Measurements from ENCODE around the gene CRB1.

Gene CRB1

DNA sequence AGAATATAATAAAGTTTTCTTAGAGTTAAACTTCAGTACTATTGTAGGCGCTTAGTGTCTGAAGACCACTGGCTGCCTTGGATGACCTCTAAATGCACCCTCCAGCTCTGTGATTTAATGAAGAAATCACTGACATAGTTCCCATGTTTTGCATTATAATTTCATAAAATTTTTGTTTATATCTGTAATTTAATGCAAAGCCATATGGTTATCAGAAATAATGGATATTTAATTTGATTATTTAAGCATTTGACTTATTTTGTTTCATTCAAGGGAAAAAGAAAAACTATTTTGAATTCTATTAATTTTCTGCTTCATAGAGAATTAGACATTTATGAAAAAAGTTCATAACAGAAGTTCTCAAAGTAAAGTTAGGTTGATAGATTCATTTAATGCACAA is 18.6 kb downstream of the CRB1 start:
- no peak for DNase-seq (ENCODE audit: low spot score)
- Histone ChIP-seq H2AFZ (ENCODE audit: low read length) (no peak overlapping the region), H3K27ac (replicated peaks; ENCODE audit: low read length) (no peak overlapping the region), H2AK5ac (ENCODE audit: low read depth, low read length) (no peak overlapping the region), H3K4me2 (ENCODE audit: insufficient read depth, low read length, poor library complexity, severe bottlenecking) (no peak overlapping the region), H3K9me3 (replicated peaks in 1 of 2; ENCODE audit: control insufficient read depth in 2 of 2, insufficient read depth in 1 of 2, low read depth in 1 of 2, low read length in 2 of 2) (no peaks in the 10 kb centered on the region), H3K14ac (ENCODE audit: low read length) (no peak overlapping the region), H4K8ac (ENCODE audit: low read depth, low read length) (no peak overlapping the region), H4K91ac (ENCODE audit: low read depth, low read length, poor library complexity) (no peak overlapping the region), H2BK12ac (ENCODE audit: low read length) (no peak overlapping the region), H3K79me1 (ENCODE audit: low read depth, low read length) (peaks cover 2% of the 10 kb centered on the region), H2BK120ac (ENCODE audit: low read depth, low read length) (no peak overlapping the region), H3K18ac (ENCODE audit: low read length) (no peak overlapping the region), H3K4me3 (ENCODE audit: low read length in 2 of 2) (no peak overlapping the region), H3K27me3 (ENCODE audit: control insufficient read depth in 3 of 3, insufficient read depth in 3 of 3, low read depth in 1 of 3, low read length in 3 of 3) (no peaks in the 10 kb centered on the region), H3K36me3 (replicated peaks in 1 of 2; ENCODE audit: control insufficient read depth in 2 of 2, insufficient read depth in 2 of 2, low read length in 2 of 2) (no peaks in the 10 kb centered on the region), H2BK5ac (ENCODE audit: low read length) (no peak overlapping the region), H3K9ac (ENCODE audit: low read depth, low read length, poor library complexity) (no peak overlapping the region), H2BK15ac (ENCODE audit: low read length) (no peak overlapping the region), H3K4me1 (ENCODE audit: control insufficient read depth in 2 of 2, insufficient read depth in 1 of 2, low read depth in 1 of 2, low read length in 2 of 2) (no peaks in the 10 kb centered on the region), H3K4ac (ENCODE audit: low read length) (no peak overlapping the region), H3K23ac (ENCODE audit: low read depth, low read length, poor library complexity) (no peak overlapping the region)
- WGBS, 2 donors (ENCODE audit: extremely low coverage in 2 of 2, insufficient read length in 2 of 2, insufficient replicate concordance in 1 of 2): no CpG with 5 or more reads among the region's 1 CpG

DNA sequence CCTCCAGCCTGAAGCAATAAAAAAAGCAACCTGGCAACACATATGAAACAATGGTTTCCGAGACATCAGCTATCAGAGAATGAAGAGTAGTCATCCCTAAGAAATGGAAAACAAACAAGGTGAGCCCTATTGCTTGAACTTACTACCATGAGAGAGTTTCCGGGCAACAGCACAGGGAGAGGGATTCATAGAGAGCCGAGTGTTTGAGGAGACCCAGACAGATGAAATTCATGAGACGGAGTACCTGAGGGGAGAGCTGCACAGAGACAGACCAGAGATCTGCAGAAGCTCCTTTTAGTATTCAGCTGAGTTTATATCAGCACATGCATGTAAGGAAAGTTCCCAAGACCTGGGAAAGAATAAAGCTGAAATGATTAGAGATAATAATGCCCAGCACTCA is 19.8 kb downstream of the CRB1 start:
- Histone ChIP-seq H2BK120ac (ENCODE audit: low read depth, low read length) (no peak overlapping the region), H2BK15ac (ENCODE audit: low read length) (no peak overlapping the region), H4K91ac (ENCODE audit: low read depth, low read length, poor library complexity) (no peak overlapping the region), H3K36me3 (replicated peaks in 1 of 2; ENCODE audit: control insufficient read depth in 2 of 2, insufficient read depth in 2 of 2, low read length in 2 of 2) (no peaks in the 10 kb centered on the region), H4K8ac (ENCODE audit: low read depth, low read length) (no peak overlapping the region), H3K79me1 (ENCODE audit: low read depth, low read length) (peaks cover 2% of the 10 kb centered on the region), H3K4ac (ENCODE audit: low read length) (no peak overlapping the region), H2AFZ (ENCODE audit: low read length) (no peak overlapping the region), H3K9ac (ENCODE audit: low read depth, low read length, poor library complexity) (no peak overlapping the region), H3K27ac (replicated peaks; ENCODE audit: low read length) (no peak overlapping the region), H3K14ac (ENCODE audit: low read length) (no peak overlapping the region), H3K4me2 (ENCODE audit: insufficient read depth, low read length, poor library complexity, severe bottlenecking) (no peak overlapping the region), H3K18ac (ENCODE audit: low read length) (no peak overlapping the region), H3K4me3 (ENCODE audit: low read length in 2 of 2) (no peak overlapping the region), H3K23ac (ENCODE audit: low read depth, low read length, poor library complexity) (no peak overlapping the region), H3K9me3 (replicated peaks in 1 of 2; ENCODE audit: control insufficient read depth in 2 of 2, insufficient read depth in 1 of 2, low read depth in 1 of 2, low read length in 2 of 2) (no peaks in the 10 kb centered on the region), H3K4me1 (ENCODE audit: control insufficient read depth in 2 of 2, insufficient read depth in 1 of 2, low read depth in 1 of 2, low read length in 2 of 2) (no peaks in the 10 kb centered on the region), H2BK5ac (ENCODE audit: low read length) (no peak overlapping the region), H2BK12ac (ENCODE audit: low read length) (no peak overlapping the region), H3K27me3 (ENCODE audit: control insufficient read depth in 3 of 3, insufficient read depth in 3 of 3, low read depth in 1 of 3, low read length in 3 of 3) (no peaks in the 10 kb centered on the region), H2AK5ac (ENCODE audit: low read depth, low read length) (no peak overlapping the region)
- no CpG with 5 or more reads among the region's 4 CpGs for WGBS, 2 donors (ENCODE audit: extremely low coverage in 2 of 2, insufficient read length in 2 of 2, insufficient replicate concordance in 1 of 2)
- no peak for DNase-seq (ENCODE audit: low spot score)

DNA sequence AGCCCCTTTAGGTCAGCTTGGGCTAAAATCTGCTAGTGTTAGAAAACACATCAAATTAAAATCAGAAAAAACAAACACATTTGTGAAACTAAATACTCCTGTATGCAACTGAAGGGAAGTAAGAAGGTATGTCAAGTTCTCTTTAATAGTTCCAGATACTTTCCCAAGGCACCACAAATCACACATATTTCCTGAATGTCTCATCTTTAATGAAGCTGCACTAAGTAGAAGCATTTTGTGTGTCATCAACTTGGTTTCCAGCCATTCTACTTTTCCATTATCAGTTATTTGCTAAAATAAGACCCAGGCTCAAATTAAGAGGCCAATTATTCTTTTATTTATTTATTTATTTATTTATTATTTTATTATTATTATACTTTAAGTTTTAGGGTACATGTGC is 34.7 kb downstream of the CRB1 start:
- Histone ChIP-seq H2BK120ac (ENCODE audit: low read depth, low read length) (no peak overlapping the region), H3K14ac (ENCODE audit: low read length) (no peak overlapping the region), H2BK15ac (ENCODE audit: low read length) (no peak overlapping the region), H3K9ac (ENCODE audit: low read depth, low read length, poor library complexity) (no peak overlapping the region), H3K79me1 (ENCODE audit: low read depth, low read length) (no peaks in the 10 kb centered on the region), H2BK12ac (ENCODE audit: low read length) (no peak overlapping the region), H3K9me3 (replicated peaks in 1 of 2; ENCODE audit: control insufficient read depth in 2 of 2, insufficient read depth in 1 of 2, low read depth in 1 of 2, low read length in 2 of 2) (no peaks in the 10 kb centered on the region), H3K4me1 (ENCODE audit: control insufficient read depth in 2 of 2, insufficient read depth in 1 of 2, low read depth in 1 of 2, low read length in 2 of 2) (peaks cover 0 to 25% of the 10 kb centered on the region in 2 donors), H4K8ac (ENCODE audit: low read depth, low read length) (no peak overlapping the region), H3K18ac (ENCODE audit: low read length) (no peak overlapping the region), H3K4me2 (ENCODE audit: insufficient read depth, low read length, poor library complexity, severe bottlenecking) (no peak overlapping the region), H3K27ac (replicated peaks; ENCODE audit: low read length) (no peak overlapping the region), H3K4me3 (ENCODE audit: low read length in 2 of 2) (no peak overlapping the region), H4K91ac (ENCODE audit: low read depth, low read length, poor library complexity) (no peak overlapping the region), H3K36me3 (replicated peaks in 1 of 2; ENCODE audit: control insufficient read depth in 2 of 2, insufficient read depth in 2 of 2, low read length in 2 of 2) (no peaks in the 10 kb centered on the region), H2AK5ac (ENCODE audit: low read depth, low read length) (no peak overlapping the region), H2AFZ (ENCODE audit: low read length) (no peak overlapping the region), H3K27me3 (ENCODE audit: control insufficient read depth in 3 of 3, insufficient read depth in 3 of 3, low read depth in 1 of 3, low read length in 3 of 3) (no peaks in the 10 kb centered on the region), H3K4ac (ENCODE audit: low read length) (no peak overlapping the region), H2BK5ac (ENCODE audit: low read length) (no peak overlapping the region), H3K23ac (ENCODE audit: low read depth, low read length, poor library complexity) (no peak overlapping the region)
- DNase-seq (ENCODE audit: low spot score): no peak

DNA sequence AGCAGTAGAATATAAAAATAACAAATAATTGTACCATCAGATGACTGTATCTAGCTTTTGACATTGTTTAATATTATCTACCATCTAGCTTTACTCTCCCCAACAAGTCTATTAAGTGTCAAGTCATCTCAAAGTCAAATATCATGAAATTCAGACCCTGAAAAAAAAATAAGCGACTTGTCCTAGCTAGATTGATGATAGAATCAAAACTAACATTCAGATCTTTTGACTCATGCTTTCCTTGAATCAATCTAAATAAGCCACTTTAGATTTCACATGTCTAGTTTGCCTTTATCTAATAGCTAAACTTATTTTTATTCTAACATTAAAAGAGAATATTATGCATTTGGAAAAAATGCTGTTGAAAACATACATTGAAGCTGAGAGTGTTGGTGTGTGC is 35.4 kb downstream of the CRB1 start:
- DNase-seq (ENCODE audit: low spot score): no peak
- Histone ChIP-seq H2BK120ac (ENCODE audit: low read depth, low read length) (no peak overlapping the region), H3K18ac (ENCODE audit: low read length) (no peak overlapping the region), H3K27me3 (ENCODE audit: control insufficient read depth in 3 of 3, insufficient read depth in 3 of 3, low read depth in 1 of 3, low read length in 3 of 3) (no peaks in the 10 kb centered on the region), H2BK15ac (ENCODE audit: low read length) (no peak overlapping the region), H3K9ac (ENCODE audit: low read depth, low read length, poor library complexity) (no peak overlapping the region), H3K4me3 (ENCODE audit: low read length in 2 of 2) (no peak overlapping the region), H3K23ac (ENCODE audit: low read depth, low read length, poor library complexity) (no peak overlapping the region), H4K91ac (ENCODE audit: low read depth, low read length, poor library complexity) (no peak overlapping the region), H2AFZ (ENCODE audit: low read length) (no peak overlapping the region), H2BK12ac (ENCODE audit: low read length) (no peak overlapping the region), H4K8ac (ENCODE audit: low read depth, low read length) (no peak overlapping the region), H3K36me3 (replicated peaks in 1 of 2; ENCODE audit: control insufficient read depth in 2 of 2, insufficient read depth in 2 of 2, low read length in 2 of 2) (no peaks in the 10 kb centered on the region), H2AK5ac (ENCODE audit: low read depth, low read length) (no peak overlapping the region), H3K4me2 (ENCODE audit: insufficient read depth, low read length, poor library complexity, severe bottlenecking) (no peak overlapping the region), H3K14ac (ENCODE audit: low read length) (no peak overlapping the region), H3K27ac (replicated peaks; ENCODE audit: low read length) (no peak overlapping the region), H2BK5ac (ENCODE audit: low read length) (no peak overlapping the region), H3K79me1 (ENCODE audit: low read depth, low read length) (no peaks in the 10 kb centered on the region), H3K9me3 (replicated peaks in 1 of 2; ENCODE audit: control insufficient read depth in 2 of 2, insufficient read depth in 1 of 2, low read depth in 1 of 2, low read length in 2 of 2) (no peaks in the 10 kb centered on the region), H3K4me1 (ENCODE audit: control insufficient read depth in 2 of 2, insufficient read depth in 1 of 2, low read depth in 1 of 2, low read length in 2 of 2) (peaks cover 0 to 25% of the 10 kb centered on the region in 2 donors), H3K4ac (ENCODE audit: low read length) (no peak overlapping the region)
- no CpG with 5 or more reads among the region's 1 CpG for WGBS, 2 donors (ENCODE audit: extremely low coverage in 2 of 2, insufficient read length in 2 of 2, insufficient replicate concordance in 1 of 2)
